IMR-90 (cell line): ENCODE data around the gene TRIM17. TPM values are rescaled to one million over a fixed set of nuclear protein-coding genes. Genes with fewer than 3 reads are reported as not detected.

Source experiments
- ATAC-seq: fragments of 200-7000 bp; cut with Tn5 transposase; 2 replicates; pipeline ENCODE4 v1.9.1; 2020; ENCODE audit warnings: low read depth, mild to moderate bottlenecking, moderate library complexity
- BruUV-seq: library from RNA; stranded (reverse); fragments of 400-500 nt; replicated peaks from 2 replicates; lab custom pipeline; 2021; lab: Mats Ljungman, UMichigan
- CTCF ChIA-PET: fragments of 300-600 bp; formaldehyde crosslinking; extraction: SDS; loops from one replicate; lab custom pipeline; 2021; ENCODE audit warnings: antibody characterized with exemption; lab: Yijun Ruan, JAX
- POLR2A ChIA-PET: fragments of 300-600 bp; sonication (Branson Sonifier 250); formaldehyde crosslinking; loops from one replicate; lab custom pipeline; 2022; ENCODE audit warnings: antibody characterized with exemption; ENCODE audit not compliant: unreplicated experiment; lab: Charles Lee
- DNase-seq: peaks from one replicate; pipeline ENCODE4 v3.0.0; 2013
- H2AFZ ChIP-seq: replicated peaks from 2 replicates; pipeline ENCODE3; 2013; ENCODE audit warnings: low read length, mild to moderate bottlenecking; ENCODE audit not compliant: poor library complexity
- H2AK5ac ChIP-seq: 2 replicates; pipeline ENCODE4 v1.6.1; 2013; ENCODE audit warnings: low read depth, low read length, inconsistent platforms
- H2AK9ac ChIP-seq: replicated peaks from 2 replicates; pipeline ENCODE3; 2013; ENCODE audit warnings: mild to moderate bottlenecking, low read depth, low read length, moderate library complexity; ENCODE audit not compliant: poor library complexity
- H2BK120ac ChIP-seq: 2 replicates; pipeline ENCODE4 v1.6.1; 2013; ENCODE audit warnings: low read depth, low read length, inconsistent platforms
- H2BK15ac ChIP-seq: 3 replicates; pipeline ENCODE4 v1.6.1; 2013; ENCODE audit warnings: low read depth, low read length, inconsistent platforms
- H2BK20ac ChIP-seq: 2 replicates; pipeline ENCODE4 v1.6.1; 2013; ENCODE audit warnings: low read depth, mild to moderate bottlenecking, inconsistent platforms, low read length, moderate library complexity
- H2BK5ac ChIP-seq: 2 replicates; pipeline ENCODE4 v1.6.1; 2013; ENCODE audit warnings: mild to moderate bottlenecking, low read depth, low read length, inconsistent platforms; ENCODE audit not compliant: poor library complexity, severe bottlenecking
- H3K14ac ChIP-seq: replicated peaks from 2 replicates; pipeline ENCODE4 v1.6.1; 2013; ENCODE audit warnings: low read depth, low read length, inconsistent platforms
- H3K18ac ChIP-seq: 2 replicates; pipeline ENCODE4 v1.6.1; 2013; ENCODE audit warnings: low read depth, low read length, control low read depth
- H3K23ac ChIP-seq: 2 replicates; pipeline ENCODE4 v1.6.1; 2013; ENCODE audit warnings: low read depth, low read length, inconsistent platforms
- H3K27ac ChIP-seq: 2 replicates; pipeline ENCODE4 v1.5.1; 2013; ENCODE audit warnings: mild to moderate bottlenecking, control low read depth, low read length; ENCODE audit not compliant: insufficient read depth
- H3K27me3 ChIP-seq: 2 replicates; pipeline ENCODE4 v1.6.1; 2013; ENCODE audit warnings: low read length; ENCODE audit not compliant: control insufficient read depth, insufficient read depth
- H3K36me3 ChIP-seq: 2 replicates; pipeline ENCODE4 v1.6.1; 2013; ENCODE audit warnings: low read length, mixed read lengths; ENCODE audit not compliant: control insufficient read depth, insufficient read depth
- H3K4ac ChIP-seq: 2 replicates; pipeline ENCODE4 v1.6.1; 2013; ENCODE audit warnings: low read depth, low read length, inconsistent platforms
- H3K4me1 ChIP-seq: 2 replicates; pipeline ENCODE4 v1.6.1; 2013; ENCODE audit warnings: low read length, mixed read lengths; ENCODE audit not compliant: control insufficient read depth, insufficient read depth
- H3K4me2 ChIP-seq: 2 replicates; pipeline ENCODE4 v1.6.1; 2013; ENCODE audit warnings: low read depth, mild to moderate bottlenecking, control low read depth, low read length, moderate library complexity
- H3K4me3 ChIP-seq: 2 replicates; pipeline ENCODE4 v1.5.1; 2013; ENCODE audit warnings: low read depth, mild to moderate bottlenecking, control low read depth, low read length, moderate library complexity; ENCODE audit not compliant: insufficient read depth
- H3K56ac ChIP-seq: 2 replicates; pipeline ENCODE4 v1.6.1; 2013; ENCODE audit warnings: low read length, inconsistent platforms; ENCODE audit not compliant: insufficient read depth; ENCODE audit errors: extremely low read depth
- H3K79me1 ChIP-seq, 2 experiments: 2 replicates each; pipeline ENCODE4 v1.6.1; 2013; ENCODE audit warnings: low read length in 2 of 2, inconsistent platforms in 1 of 2, low read depth in 1 of 2
- H3K9ac ChIP-seq: 2 replicates; pipeline ENCODE4 v1.6.1; 2013; ENCODE audit warnings: low read depth, low read length, control low read depth
- H3K9me1 ChIP-seq: 2 replicates; pipeline ENCODE4 v1.6.1; 2013; ENCODE audit warnings: low read length, inconsistent platforms; ENCODE audit not compliant: insufficient read depth
- H3K9me3 ChIP-seq: 2 replicates; pipeline ENCODE4 v1.6.1; 2013; ENCODE audit warnings: low read length; ENCODE audit not compliant: control insufficient read depth, insufficient read depth
- H4K20me1 ChIP-seq: 2 replicates; pipeline ENCODE4 v1.6.1; 2013; ENCODE audit warnings: low read length, inconsistent platforms; ENCODE audit not compliant: insufficient read depth
- H4K5ac ChIP-seq: 2 replicates; pipeline ENCODE4 v1.6.1; 2013; ENCODE audit warnings: mild to moderate bottlenecking, low read depth, low read length, control low read depth
- H4K8ac ChIP-seq, 2 experiments: 2 replicates each; pipeline ENCODE4 v1.6.1; 2013; ENCODE audit warnings: low read depth in 2 of 2, low read length in 2 of 2, control low read depth in 1 of 2, inconsistent platforms in 1 of 2
- H4K91ac ChIP-seq: 2 replicates; pipeline ENCODE4 v1.6.1; 2013; ENCODE audit warnings: low read depth, low read length, inconsistent platforms; ENCODE audit not compliant: insufficient read depth
- CEBPB ChIP-seq: IDR thresholded peaks from 2 replicates; pipeline ENCODE4 v1.6.1; 2012; ENCODE audit warnings: low read depth, low read length, improper control_type of control experiment
- CHD1 ChIP-seq: IDR thresholded peaks from 2 replicates; pipeline ENCODE4 v1.6.1; 2012; ENCODE audit warnings: low read depth, low read length, improper control_type of control experiment
- MAFK ChIP-seq: IDR thresholded peaks from 2 replicates; pipeline ENCODE4 v1.6.1; 2012; ENCODE audit warnings: low read depth, low read length, improper control_type of control experiment
- MXI1 ChIP-seq: IDR thresholded peaks from 2 replicates; pipeline ENCODE4 v1.6.1; 2012; ENCODE audit warnings: low read depth, mild to moderate bottlenecking, low read length, moderate library complexity, borderline replicate concordance
- NFE2L2 ChIP-seq: fragments of 150-350 bp; IDR thresholded peaks from 2 replicates; pipeline ENCODE4 v1.6.1; 2016; ENCODE audit warnings: low read depth, mild to moderate bottlenecking, low read length
- POLR2A ChIP-seq: IDR thresholded peaks from 2 replicates; pipeline ENCODE4 v1.6.1; 2012; ENCODE audit warnings: mild to moderate bottlenecking, low read depth, low read length
- RAD21 ChIP-seq: IDR thresholded peaks from 2 replicates; pipeline ENCODE4 v1.6.1; 2012; ENCODE audit warnings: low read length, improper control_type of control experiment
- RCOR1 ChIP-seq: IDR thresholded peaks from 2 replicates; pipeline ENCODE4 v1.6.1; 2012; ENCODE audit warnings: mild to moderate bottlenecking, low read length, improper control_type of control experiment; ENCODE audit not compliant: insufficient replicate concordance
- SMC3 ChIP-seq: fragments of 150-350 bp; IDR thresholded peaks from 2 replicates; pipeline ENCODE4 v1.6.1; 2016; ENCODE audit warnings: low read depth, mild to moderate bottlenecking, antibody characterized with exemption, low read length, moderate library complexity
- WGBS, 2 experiments: methylation state at CpG; one replicate each; pipeline versions ENCODE4 v1.1.5 to v1.1.7; 2013; ENCODE audit warnings: missing lambda C conversion rate in 2 of 2; ENCODE audit not compliant: insufficient read length in 1 of 2; ENCODE audit errors: extremely low coverage in 2 of 2; 5-methylcytosine and 5-hydroxymethylcytosine counted together
- dilution Hi-C: fragments of 300-500 bp; cut with HindIII; formaldehyde crosslinking; loops from one replicate; pipeline ENCODE4 v1.14.3; 2018; ENCODE audit warnings: low sequenced_read_pairs; ENCODE audit not compliant: unreplicated experiment
- in situ Hi-C: fragments of 300-500 bp; cut with MboI; formaldehyde crosslinking; loops from 3 replicates; pipeline ENCODE4 v1.14.3; 2019; ENCODE audit warnings: low sequenced_read_pairs, inconsistent platforms, mixed read lengths
- intact Hi-C: fragments of 100-400 bp; cut with micrococcal nuclease; formaldehyde crosslinking; loops from 2 replicates; pipeline ENCODE4 v1.10.0; 2022
- polyA plus RNA-seq, 3 experiments: library from polyadenylated mRNA; depleted of rRNA; stranded (reverse); fragments of >200 nt; gene quantifications; 2 replicates each; pipeline ENCODE4 v1.2.3, GENCODE V29; 2012; ENCODE audit warnings: low replicate concordance in 1 of 3
- total RNA-seq: library from RNA; depleted of rRNA; stranded (reverse); fragments of >200 nt; gene quantifications from 2 replicates; pipeline ENCODE4 v1.2.3, GENCODE V29; 2012
- TF ChIP-seq, protein P1 (sequence below): conservative IDR thresholded peaks from 2 replicates; pipeline ENCODE4 v1.5.1; 2012; ENCODE audit warnings: mild to moderate bottlenecking, low read depth, low read length, improper control_type of control experiment
- TF ChIP-seq, protein P2 (sequence below): fragments of 150-350 bp; IDR thresholded peaks from 2 replicates; pipeline ENCODE4 v1.6.1; 2017; ENCODE audit warnings: mild to moderate bottlenecking, antibody characterized with exemption, low read length, low read depth
- TF ChIP-seq, protein P3 (sequence below): fragments of 150-350 bp; IDR thresholded peaks from 2 replicates; pipeline ENCODE4 v1.6.1; 2016; ENCODE audit warnings: low read depth, mild to moderate bottlenecking, low read length, moderate library complexity, borderline replicate concordance

TRIM17 gene
- total and polyA plus RNA-seq, 2 of the 4 experiments (the other 2 are of a cell fraction), result 0.39 TPM; not detected in 1

DNA sequence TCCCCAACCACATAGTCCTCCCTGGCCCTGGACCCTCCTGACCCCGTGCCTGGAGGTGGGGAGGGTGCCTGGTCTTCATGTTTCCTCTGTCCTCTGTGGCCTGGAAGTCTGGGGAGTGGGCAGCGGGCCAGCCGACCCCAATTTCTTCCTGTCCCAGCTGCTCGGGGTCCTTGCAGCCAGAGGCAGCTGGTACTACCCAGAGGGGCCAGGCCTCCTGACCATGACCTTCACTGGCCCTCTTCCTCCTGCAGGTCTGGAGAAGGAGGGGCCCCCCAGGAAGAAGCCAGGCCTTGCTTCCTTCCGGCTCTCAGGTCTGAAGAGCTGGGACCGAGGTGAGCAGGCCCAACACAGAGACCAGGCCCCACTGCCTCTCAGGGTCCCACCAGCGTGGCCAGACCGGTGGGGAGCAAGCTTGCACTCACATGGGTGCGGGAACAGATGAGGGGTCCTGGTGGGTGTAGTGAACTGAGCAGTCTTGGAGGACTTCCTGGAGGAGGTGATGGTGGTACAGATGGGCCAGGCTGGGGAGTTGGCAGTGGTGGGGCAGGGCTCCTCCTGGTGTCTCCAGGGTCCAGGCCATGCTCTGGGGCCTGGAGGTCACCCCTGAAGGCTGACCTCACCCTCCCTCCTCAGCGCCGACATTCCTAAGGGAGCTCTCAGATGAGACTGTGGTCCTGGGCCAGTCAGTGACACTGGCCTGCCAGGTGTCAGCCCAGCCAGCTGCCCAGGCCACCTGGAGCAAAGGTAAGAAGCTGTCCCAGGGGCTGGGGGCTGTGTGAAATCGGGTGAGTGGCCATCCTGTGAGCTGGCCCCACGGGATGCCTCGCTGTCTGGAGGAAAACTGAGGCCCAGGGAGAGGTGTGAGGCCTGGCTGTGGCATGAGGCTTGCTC is 42.7 kb downstream of the TRIM17 start:
- Histone ChIP-seq H3K27me3 (no peaks in the 10 kb centered on the region), H2AK5ac (peak overlapping the region; percentile 66; the same call in 1 of the 2 replicates), H4K8ac (no peak overlapping the region), H3K4me2 (no peak overlapping the region), H3K4ac (no peak overlapping the region), H3K4me3 (no peak overlapping the region), H3K23ac (no peak overlapping the region), H2BK15ac (no peak overlapping the region), H4K5ac (no peak overlapping the region; the same call in 1 of the 2 replicates), H3K4me1 (peaks cover 13% of the 10 kb centered on the region; the same call in 1 of the 2 replicates), H3K56ac (no peak overlapping the region), H3K36me3 (peaks cover 3% of the 10 kb centered on the region; the same call in 1 of the 2 replicates), H3K14ac (no peak overlapping the region; the same call in 1 of the 2 replicates), H2BK5ac (no peak overlapping the region), H4K20me1 (no peaks in the 10 kb centered on the region), H2BK20ac (no peak overlapping the region), H3K18ac (no peak overlapping the region), H3K9ac (no peak overlapping the region), H2BK120ac (peak overlapping the region; percentile 35; the same call in 1 of the 2 replicates), H2AK9ac (peak overlapping the region; percentile 70), H3K79me1 (no peaks in the 10 kb centered on the region), H2AFZ (peak overlapping the region; percentile 23), H3K9me1 (0 out of 2 replicates have a peak, but pooled peaks cover 4% of the 10 kb centered on the region), H3K9me3 (no peaks in the 10 kb centered on the region; the same call in 1 of the 2 replicates), H4K91ac (no peak overlapping the region), H3K27ac (peak overlapping the region; percentile 45; the same call in 1 of the 2 replicates)
- DNase-seq (no peak), ATAC-seq (no peak)
- dilution Hi-C loops, result no loop called here
- intact Hi-C loops, result no loop called here
- in situ Hi-C loops, result no loop called here
- no CpG with 5 or more reads among the region's 14 CpGs for WGBS, 2 experiments
- POLR2A ChIA-PET, result no interaction called here
- CTCF ChIA-PET, result no interaction called here
- TF ChIP-seq, protein P1, sequence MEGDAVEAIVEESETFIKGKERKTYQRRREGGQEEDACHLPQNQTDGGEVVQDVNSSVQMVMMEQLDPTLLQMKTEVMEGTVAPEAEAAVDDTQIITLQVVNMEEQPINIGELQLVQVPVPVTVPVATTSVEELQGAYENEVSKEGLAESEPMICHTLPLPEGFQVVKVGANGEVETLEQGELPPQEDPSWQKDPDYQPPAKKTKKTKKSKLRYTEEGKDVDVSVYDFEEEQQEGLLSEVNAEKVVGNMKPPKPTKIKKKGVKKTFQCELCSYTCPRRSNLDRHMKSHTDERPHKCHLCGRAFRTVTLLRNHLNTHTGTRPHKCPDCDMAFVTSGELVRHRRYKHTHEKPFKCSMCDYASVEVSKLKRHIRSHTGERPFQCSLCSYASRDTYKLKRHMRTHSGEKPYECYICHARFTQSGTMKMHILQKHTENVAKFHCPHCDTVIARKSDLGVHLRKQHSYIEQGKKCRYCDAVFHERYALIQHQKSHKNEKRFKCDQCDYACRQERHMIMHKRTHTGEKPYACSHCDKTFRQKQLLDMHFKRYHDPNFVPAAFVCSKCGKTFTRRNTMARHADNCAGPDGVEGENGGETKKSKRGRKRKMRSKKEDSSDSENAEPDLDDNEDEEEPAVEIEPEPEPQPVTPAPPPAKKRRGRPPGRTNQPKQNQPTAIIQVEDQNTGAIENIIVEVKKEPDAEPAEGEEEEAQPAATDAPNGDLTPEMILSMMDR, result no peak
- TF ChIP-seq CHD1, result no peak
- TF ChIP-seq POLR2A, result no peak
- TF ChIP-seq, protein P2, sequence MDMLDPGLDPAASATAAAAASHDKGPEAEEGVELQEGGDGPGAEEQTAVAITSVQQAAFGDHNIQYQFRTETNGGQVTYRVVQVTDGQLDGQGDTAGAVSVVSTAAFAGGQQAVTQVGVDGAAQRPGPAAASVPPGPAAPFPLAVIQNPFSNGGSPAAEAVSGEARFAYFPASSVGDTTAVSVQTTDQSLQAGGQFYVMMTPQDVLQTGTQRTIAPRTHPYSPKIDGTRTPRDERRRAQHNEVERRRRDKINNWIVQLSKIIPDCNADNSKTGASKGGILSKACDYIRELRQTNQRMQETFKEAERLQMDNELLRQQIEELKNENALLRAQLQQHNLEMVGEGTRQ, result no peak
- TF ChIP-seq, protein P3, sequence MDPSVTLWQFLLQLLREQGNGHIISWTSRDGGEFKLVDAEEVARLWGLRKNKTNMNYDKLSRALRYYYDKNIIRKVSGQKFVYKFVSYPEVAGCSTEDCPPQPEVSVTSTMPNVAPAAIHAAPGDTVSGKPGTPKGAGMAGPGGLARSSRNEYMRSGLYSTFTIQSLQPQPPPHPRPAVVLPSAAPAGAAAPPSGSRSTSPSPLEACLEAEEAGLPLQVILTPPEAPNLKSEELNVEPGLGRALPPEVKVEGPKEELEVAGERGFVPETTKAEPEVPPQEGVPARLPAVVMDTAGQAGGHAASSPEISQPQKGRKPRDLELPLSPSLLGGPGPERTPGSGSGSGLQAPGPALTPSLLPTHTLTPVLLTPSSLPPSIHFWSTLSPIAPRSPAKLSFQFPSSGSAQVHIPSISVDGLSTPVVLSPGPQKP, result no peak
- TF ChIP-seq SMC3, result no peak
- no peak for TF ChIP-seq NFE2L2
- TF ChIP-seq MAFK, result no peak
- no peak for TF ChIP-seq RAD21
- no peak for TF ChIP-seq RCOR1
- no peak for TF ChIP-seq CEBPB
- no peak for TF ChIP-seq MXI1
- no TSS peak for BruUV-seq
